ENCODE measurements around the gene CDH22.
A peak's percentile ranks its signal among the peaks of the same experiment; 100 is the strongest.

Gene CDH22

DNA sequence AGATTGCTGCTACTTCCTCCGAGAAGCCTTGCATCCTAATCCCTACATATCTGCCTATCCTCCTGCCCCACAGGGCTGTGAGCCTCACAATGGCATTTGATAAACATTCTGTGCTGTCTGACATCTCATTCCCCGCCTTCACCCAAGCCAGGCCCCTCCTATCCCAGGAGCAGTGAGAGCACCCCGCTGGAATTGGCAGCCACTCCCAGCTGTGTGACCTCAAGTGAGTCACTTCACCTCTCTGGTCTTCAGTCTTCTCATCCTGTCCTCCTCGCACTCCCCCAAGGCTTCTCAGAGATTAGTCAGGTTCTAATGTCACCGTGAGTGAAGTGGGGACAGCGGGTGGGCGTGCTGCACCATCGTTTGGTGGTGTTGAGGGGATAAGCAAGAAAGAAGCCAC, 81.7 kb downstream of the CDH22 start:
- Mint-ChIP-seq H3K9me3 (no peaks in the 10 kb centered on the region), H3K4me1 (ENCODE audit: low read depth) (no peaks in the 10 kb centered on the region), H3K27me3 (ENCODE audit: low read depth) (peaks cover 4% of the 10 kb centered on the region), H3K36me3 (ENCODE audit: low read depth) (no peaks in the 10 kb centered on the region), H3K27ac (no peak overlapping the region), H3K4me3 (no peak overlapping the region)

DNA sequence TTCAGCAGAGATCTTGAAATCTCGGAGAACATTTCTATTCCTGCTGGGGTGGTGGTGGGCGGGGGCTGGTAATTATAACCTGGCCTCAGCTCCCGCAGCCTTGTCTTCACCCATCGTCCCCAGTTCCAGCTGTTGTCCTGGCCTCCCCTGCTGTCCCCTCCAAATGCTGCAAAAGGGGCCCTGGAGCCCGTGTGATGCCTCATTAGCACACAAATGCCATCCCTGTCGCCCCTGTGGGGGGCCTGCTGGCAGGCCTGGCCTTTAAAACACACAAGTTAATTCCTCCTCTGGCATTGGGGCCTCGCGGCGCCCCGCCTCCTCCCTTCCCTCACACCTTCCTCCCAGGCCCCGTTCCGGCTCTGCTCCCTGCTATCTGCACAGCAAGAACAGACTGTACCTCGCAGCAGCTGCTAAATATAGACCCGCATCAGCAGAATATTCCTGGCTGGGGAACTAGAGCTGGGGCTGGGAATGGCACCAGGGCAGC, 85.7 kb downstream of the CDH22 start:
- Mint-ChIP-seq H3K4me1 (ENCODE audit: low read depth) (no peaks in the 10 kb centered on the region), H3K27me3 (ENCODE audit: low read depth) (peaks cover 4% of the 10 kb centered on the region)

DNA sequence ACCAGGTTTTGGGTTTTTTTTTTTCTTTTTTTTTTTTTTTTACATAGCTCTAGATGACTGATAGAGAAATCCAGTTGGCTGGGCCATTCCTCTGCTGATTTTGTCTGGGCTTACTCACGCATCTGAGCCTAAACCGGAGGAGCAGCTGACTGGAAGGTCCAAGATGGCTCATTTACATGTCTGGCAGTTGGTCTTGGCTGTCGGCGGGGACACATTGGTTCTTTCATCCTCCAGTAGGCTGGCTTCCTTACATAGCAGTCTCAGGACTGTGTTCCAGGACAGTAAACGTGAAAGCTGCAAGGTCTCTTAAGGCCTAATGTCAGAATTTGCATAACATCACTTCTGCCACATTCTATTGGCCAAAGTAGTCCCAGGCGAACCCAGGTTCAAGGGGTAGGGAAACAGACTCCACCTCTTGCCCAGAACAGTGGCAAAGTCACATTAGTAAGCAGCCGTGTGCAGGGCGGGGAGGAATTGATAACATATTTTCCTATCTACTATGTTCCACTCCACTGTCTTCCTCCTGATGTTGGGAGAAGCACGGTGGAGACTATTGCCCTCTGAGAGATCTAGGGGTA, 87.0 kb downstream of the CDH22 start:
- Mint-ChIP-seq H3K4me3 (no peak overlapping the region), H3K4me1 (ENCODE audit: low read depth) (no peaks in the 10 kb centered on the region), H3K27me3 (ENCODE audit: low read depth) (peaks cover 4% of the 10 kb centered on the region), H3K9me3 (no peaks in the 10 kb centered on the region), H3K27ac (no peak overlapping the region), H3K36me3 (ENCODE audit: low read depth) (no peaks in the 10 kb centered on the region)

More for the DNA sequence above, 85.7 kb downstream of the CDH22 start:
- H3K36me3 Mint-ChIP-seq (ENCODE audit: low read depth): no peaks in the 10 kb centered on the region
- H3K27ac Mint-ChIP-seq: no peak overlapping the region
- no peaks in the 10 kb centered on the region for H3K9me3 Mint-ChIP-seq
- no peak overlapping the region for H3K4me3 Mint-ChIP-seq

DNA sequence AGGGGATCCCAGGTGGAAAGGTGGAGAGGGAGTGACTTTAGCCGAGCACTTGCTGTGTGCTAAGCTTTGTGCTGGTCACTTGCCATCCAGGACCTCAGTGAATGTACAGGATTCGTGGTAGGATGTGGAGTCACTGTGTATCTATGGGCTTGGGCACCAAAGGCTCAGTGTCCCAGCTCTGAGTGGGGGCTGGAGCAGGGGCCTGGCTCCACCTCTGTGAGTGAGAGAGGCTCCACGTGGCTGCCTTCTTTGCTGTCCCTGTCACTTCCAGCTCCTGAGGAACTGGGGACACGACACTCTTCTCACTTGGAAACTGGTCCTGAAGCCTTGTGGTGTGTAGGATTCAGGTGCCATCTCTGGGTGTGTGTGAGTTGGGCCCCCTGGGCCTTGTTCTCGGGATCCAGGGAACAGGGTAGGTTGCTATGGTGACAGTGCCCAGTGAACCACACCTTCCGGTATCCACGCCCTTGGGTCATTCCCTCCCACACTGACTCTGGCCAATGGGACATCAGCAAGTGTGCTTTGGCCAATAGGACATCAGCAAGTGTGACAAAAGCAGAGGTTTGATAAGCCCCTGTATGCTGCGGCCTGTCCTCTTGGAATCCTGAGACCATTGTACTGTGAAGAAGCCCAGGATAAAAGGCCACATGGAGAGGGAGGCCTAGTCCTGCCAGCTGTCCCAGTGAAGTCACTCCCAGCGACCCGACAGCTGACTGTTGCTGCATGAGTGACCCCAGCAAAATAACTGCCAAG, 87.7 kb downstream of the CDH22 start:
- no peaks in the 10 kb centered on the region for H3K36me3 Mint-ChIP-seq (ENCODE audit: low read depth)

DNA sequence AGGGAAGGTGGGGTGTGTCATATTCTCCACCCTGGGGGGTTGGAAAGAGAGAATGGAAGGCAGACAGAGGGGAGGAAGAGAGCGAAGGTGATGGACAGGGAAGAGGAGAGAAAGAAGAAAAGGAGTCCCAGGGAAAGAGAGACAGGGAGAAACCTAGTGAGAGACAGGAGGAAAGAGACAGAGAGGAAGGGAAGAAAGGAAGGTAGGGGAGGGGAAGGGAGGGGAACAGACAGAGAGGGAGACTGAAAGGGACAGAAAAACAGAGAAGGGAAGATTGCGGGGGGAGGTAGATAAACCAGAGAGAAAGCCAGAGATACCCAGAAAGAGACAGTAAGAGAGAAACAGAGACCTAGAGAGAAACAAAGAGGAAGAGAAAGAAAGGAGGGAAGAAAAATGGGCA, 88.4 kb downstream of the CDH22 start:
- no peaks in the 10 kb centered on the region for H3K9me3 Mint-ChIP-seq

More for the DNA sequence above, 87.7 kb downstream of the CDH22 start:
- H3K27me3 Mint-ChIP-seq (ENCODE audit: low read depth): no peaks in the 10 kb centered on the region
- no peaks in the 10 kb centered on the region for H3K4me1 Mint-ChIP-seq (ENCODE audit: low read depth)
- no peak overlapping the region for H3K27ac Mint-ChIP-seq
- no peaks in the 10 kb centered on the region for H3K9me3 Mint-ChIP-seq
- H3K4me3 Mint-ChIP-seq: no peak overlapping the region

DNA sequence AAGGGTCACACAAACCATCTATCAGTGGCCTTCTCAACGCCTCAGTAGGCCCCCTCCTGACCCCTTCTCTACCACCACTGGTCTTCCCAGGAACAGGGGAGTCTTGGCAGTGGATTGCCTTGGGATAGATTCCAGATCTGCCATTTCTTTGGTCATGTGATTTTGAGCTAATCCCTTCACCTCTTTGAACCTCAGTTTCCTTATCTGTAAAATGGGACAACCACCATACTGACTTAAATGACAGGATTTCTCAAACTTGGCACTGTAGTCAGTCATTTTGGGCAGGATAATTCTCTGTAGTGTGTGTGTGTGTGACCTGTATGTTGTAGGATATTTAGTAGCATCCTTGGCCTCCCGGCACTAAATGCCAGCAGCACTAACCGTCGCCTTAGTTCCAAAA, 89.1 kb downstream of the CDH22 start:
- Mint-ChIP-seq H3K4me1 (ENCODE audit: low read depth) (no peaks in the 10 kb centered on the region), H3K27me3 (ENCODE audit: low read depth) (no peaks in the 10 kb centered on the region), H3K36me3 (ENCODE audit: low read depth) (no peaks in the 10 kb centered on the region), H3K9me3 (no peaks in the 10 kb centered on the region), H3K27ac (no peak overlapping the region), H3K4me3 (no peak overlapping the region)

More for the DNA sequence above, 88.4 kb downstream of the CDH22 start:
- Mint-ChIP-seq H3K4me1 (ENCODE audit: low read depth) (no peaks in the 10 kb centered on the region), H3K27me3 (ENCODE audit: low read depth) (no peaks in the 10 kb centered on the region), H3K4me3 (no peak overlapping the region), H3K36me3 (ENCODE audit: low read depth) (no peaks in the 10 kb centered on the region), H3K27ac (peak overlapping the region; percentile 21)

DNA sequence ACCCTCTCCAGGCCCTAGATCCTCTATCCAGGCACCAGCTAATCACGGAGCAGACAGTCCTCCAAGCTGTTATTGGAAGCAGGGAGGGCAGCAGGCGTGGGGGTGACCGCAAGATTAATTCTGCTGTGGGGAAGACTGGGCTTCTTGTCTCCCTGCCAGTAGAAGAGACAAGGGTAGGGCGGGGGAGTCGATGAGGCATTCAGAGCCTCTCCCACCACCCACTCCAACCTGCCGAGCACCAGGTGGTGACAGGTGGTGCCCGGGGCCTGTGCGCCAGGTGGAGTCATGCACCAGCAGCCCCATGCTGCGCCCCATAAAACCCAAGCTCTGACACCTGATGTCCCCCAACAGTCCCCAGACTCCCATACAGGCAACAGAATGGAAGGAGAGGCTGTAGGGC, 89.6 kb downstream of the CDH22 start:
- no peaks in the 10 kb centered on the region for H3K36me3 Mint-ChIP-seq (ENCODE audit: low read depth)
- no peaks in the 10 kb centered on the region for H3K4me1 Mint-ChIP-seq (ENCODE audit: low read depth)
- H3K9me3 Mint-ChIP-seq: no peaks in the 10 kb centered on the region
- peaks cover 3% of the 10 kb centered on the region for H3K27me3 Mint-ChIP-seq (ENCODE audit: low read depth)
- no peak overlapping the region for H3K27ac Mint-ChIP-seq
- no peak overlapping the region for H3K4me3 Mint-ChIP-seq

DNA sequence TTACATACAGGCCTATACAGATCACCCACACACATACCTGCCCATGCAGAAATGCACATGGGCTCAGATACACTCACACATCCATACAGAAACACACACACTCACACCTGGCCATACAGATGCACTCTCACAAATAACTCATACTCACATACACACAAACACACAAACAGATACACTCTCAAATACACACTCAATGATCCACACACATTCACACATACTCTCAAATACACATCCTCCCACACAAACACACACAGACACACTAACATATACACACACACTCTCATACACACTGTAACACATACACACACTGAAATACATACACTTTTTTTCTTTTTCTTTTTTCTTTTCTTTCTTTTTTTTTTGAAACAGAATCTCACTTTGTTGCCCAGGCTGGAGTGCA, 90.7 kb downstream of the CDH22 start:
- Mint-ChIP-seq H3K9me3 (no peaks in the 10 kb centered on the region), H3K4me1 (ENCODE audit: low read depth) (no peaks in the 10 kb centered on the region), H3K27me3 (ENCODE audit: low read depth) (peaks cover 3% of the 10 kb centered on the region), H3K4me3 (no peak overlapping the region), H3K27ac (no peak overlapping the region), H3K36me3 (ENCODE audit: low read depth) (no peaks in the 10 kb centered on the region)

DNA sequence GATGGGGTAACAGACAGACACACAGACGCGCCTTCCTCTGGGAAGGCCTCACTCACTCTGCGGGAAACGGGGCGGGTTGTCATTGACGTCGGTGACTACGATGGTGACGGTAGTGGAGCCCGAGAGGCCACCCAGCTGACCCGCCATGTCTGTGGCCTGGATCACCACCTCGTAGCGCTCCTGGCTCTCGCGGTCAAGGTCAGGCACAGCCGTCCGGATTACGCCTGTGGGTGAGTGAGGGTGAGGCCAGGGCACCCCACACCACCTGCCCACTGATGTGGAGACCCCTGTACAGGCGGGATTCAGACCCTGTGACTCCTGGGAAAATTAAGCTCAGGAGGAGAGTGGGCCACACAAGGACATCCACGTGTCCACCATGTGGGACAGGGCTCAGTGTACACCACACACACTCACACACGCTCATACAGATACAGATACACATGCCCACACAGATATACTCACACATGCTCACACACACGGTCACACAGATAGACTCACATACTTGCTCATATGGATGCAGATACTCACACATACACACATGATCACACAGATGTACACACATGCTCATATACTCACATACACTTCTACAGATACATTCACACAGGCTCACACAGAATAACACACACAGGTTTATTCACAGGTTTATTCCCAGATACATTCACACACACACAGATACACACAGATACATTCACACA, 91.4 kb downstream of the CDH22 start:
- Mint-ChIP-seq H3K4me1 (ENCODE audit: low read depth) (no peaks in the 10 kb centered on the region), H3K9me3 (no peaks in the 10 kb centered on the region), H3K4me3 (no peak overlapping the region), H3K27ac (no peak overlapping the region), H3K36me3 (ENCODE audit: low read depth) (no peaks in the 10 kb centered on the region), H3K27me3 (ENCODE audit: low read depth) (peaks cover 3% of the 10 kb centered on the region)

DNA sequence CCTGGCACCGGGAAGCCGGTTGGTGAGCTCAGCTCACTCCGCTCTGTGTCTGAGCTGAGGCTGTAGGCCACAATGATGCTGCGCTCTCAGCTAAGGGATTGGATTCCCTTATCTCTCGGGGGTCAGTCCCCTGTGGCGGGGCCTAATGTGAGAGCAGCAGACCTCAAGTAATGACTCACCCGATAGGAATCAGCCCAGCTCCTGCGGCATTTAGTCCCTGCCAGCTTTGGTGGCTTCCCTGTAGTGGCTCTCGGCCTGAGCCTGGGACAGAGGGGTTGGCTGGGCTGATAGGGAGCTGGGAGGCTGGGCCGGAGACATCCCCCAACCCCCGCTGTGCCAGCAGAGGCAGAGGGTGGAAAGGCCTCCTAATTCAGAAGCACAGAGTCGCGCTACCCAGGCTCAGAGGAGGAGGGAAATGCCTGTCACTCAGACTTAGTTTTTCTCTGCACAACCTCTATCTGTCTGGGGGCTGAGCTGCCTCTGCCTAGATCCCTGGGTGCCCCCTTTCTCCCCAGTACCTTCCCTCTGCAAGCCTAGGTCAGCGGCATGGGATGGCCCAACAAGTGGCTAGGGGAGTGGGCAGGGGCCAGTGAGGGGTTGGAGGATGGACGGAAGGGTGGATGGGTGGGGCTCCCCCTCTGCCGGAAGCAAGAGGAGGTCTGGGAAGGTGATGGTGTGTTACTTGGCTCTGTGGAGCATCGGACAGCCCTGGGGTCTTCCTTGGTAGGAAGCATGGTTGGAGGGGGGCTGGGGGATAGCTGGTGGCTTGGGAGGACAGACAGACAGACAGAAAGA, 92.2 kb downstream of the CDH22 start:
- Mint-ChIP-seq H3K9me3 (no peaks in the 10 kb centered on the region), H3K36me3 (ENCODE audit: low read depth) (no peaks in the 10 kb centered on the region), H3K4me3 (no peak overlapping the region)

DNA sequence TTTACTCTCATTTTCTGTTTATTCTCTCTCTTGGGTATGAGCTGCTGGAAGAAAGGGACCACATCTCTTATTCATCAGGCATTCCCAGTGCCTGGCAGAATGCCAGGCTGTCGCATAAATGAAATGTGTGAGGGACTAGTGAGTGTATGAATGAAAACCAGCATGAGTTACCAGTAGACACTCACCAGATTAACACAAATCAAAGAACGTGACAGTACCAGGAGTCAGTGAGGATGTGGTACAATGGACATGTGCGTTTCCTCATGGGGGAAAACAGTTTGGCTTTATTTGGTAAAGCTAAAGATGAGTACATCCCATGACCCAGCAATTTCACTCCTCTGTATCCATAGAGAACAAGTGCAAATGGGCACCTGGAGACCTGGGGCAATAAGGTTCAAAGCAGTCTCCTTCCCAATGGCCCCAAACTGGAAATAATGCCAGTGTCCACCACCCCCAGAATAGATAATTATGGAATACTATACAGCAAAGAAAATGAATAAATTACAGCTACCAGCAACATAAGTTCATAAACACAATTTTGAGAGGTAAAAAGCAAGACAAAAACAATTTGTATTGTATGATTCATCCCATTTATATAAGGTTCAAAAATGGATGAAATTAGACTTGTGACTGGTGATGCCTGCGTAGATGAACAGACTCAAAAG, 93.3 kb downstream of the CDH22 start:
- Mint-ChIP-seq H3K36me3 (ENCODE audit: low read depth) (no peaks in the 10 kb centered on the region), H3K4me3 (no peak overlapping the region), H3K27ac (no peak overlapping the region), H3K4me1 (ENCODE audit: low read depth) (no peaks in the 10 kb centered on the region), H3K27me3 (ENCODE audit: low read depth) (peaks cover 4% of the 10 kb centered on the region), H3K9me3 (no peaks in the 10 kb centered on the region)

More for the DNA sequence above, 92.2 kb downstream of the CDH22 start:
- Mint-ChIP-seq H3K27me3 (ENCODE audit: low read depth) (peaks cover 3% of the 10 kb centered on the region), H3K4me1 (ENCODE audit: low read depth) (no peaks in the 10 kb centered on the region), H3K27ac (no peak overlapping the region)

DNA sequence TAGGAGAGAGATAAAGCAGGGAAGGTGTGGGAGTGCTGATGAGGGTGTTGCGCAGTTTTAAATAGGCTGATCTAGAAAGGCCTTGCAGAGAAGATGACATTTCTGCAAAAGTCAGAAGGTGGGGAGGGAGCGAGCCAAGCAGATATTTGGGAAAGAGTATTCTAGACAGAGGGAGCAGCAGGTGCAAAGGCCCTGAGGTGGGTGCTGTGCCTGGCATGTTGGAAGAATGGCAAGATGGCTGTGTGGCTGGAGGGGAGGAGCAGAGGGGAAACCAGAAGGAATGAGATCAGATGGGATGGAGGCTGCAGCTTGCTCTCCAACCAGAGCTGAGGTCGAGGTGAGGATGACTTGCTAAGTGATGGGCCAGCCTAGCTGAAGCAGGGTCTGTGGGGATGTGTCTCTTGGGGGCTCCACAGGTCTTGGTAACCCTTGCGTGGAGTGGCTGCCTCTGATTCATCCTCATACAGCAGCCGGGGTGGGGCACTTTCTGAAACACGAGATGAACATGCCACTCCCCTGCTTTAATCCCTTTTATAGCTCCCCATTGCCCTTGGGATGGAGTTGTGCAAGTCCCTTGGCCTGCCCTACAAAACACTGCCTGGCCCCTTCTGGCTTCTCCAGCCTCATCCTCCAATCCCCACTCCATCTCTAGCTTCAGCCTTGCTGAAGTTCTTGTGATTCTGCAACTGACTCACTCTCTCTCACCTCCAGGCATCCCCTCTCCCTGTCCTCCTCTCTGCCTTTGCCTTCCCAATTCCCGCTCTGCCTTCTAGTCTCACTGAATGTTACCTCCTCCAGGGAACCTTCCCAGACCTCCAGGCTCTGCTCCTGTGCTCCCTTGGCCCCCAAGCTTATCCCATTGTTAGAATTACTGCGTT, 94.1 kb downstream of the CDH22 start:
- Mint-ChIP-seq H3K27ac (no peak overlapping the region), H3K4me3 (no peak overlapping the region), H3K9me3 (no peaks in the 10 kb centered on the region), H3K4me1 (ENCODE audit: low read depth) (no peaks in the 10 kb centered on the region), H3K27me3 (ENCODE audit: low read depth) (peaks cover 11% of the 10 kb centered on the region), H3K36me3 (ENCODE audit: low read depth) (no peaks in the 10 kb centered on the region)

DNA sequence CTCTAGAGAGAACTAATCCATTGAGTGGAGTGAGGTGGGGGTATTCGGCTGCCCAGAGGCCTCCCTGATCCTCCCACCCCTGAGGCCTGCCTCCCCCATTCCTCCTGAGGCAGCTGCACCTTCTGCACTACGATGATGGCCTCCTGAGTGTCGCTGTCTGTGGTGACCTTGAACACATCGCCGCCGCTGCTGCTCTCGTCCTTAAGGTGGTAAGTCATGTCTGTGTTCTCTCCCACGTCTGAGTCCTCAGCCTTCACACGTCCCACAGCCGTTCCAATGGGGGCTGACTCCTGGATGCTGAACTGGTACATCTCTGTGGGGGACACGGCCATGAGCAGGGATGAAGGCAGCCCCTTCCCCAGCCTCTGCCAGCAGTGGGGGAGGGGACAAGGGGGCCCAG, 95.4 kb downstream of the CDH22 start:
- Mint-ChIP-seq H3K9me3 (no peaks in the 10 kb centered on the region), H3K27me3 (ENCODE audit: low read depth) (peaks cover 20% of the 10 kb centered on the region), H3K4me1 (ENCODE audit: low read depth) (no peaks in the 10 kb centered on the region), H3K36me3 (ENCODE audit: low read depth) (no peaks in the 10 kb centered on the region), H3K4me3 (no peak overlapping the region), H3K27ac (no peak overlapping the region)

Measured in T-helper 1 cell treated with Interleukin-12 subunit alpha and Interleukin-12 subunit beta and Interleukin-4 antibody, amounts not matched to agents 30 μg/mL and 1 μg/mL, for 36 hours (primary cell).